ENCODE measurements around the gene LILRA2.
"Not testable (repeated sequence)": the region's sequence is repeated elsewhere in the genome, so short reads cannot be mapped to it uniquely, and the experiment has no call there.

Gene LILRA2

DNA sequence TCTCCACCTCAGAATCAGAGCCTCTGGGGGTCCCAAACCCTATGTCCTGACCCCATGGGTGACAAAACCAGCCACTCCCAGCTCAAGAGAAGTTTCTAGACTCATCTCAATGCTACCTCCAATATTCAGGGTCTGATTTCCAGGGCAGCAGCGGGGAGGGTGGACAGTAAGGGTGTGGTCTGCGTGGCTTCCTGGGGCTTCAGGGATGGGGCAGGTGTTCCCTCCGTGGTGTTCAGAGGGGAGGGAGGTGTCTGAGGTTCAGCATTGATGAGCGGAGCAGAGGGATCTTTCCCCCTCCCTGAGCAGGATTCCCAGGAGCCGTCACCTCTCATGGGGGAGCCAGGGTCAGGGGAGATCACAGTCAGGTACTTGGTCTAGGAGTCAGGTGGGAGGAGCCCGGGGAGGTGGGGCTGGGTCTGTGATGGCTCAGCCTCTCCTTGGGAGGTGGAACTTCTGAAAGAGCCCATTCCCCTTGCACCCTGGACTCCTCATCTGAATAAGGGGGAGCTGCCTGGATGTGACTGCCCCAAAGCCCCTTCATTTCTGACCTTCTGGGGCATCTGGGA, 2.9 kb downstream of the LILRA2 start:
- no peak for ATAC-seq
- TF ChIP-seq ZNF565 (CRISPR knock-in tag; conservative IDR thresholded peaks at IDR 0.05; ENCODE audit: low read depth) (no peak), ARNTL (CRISPR knock-in tag; IDR thresholded peaks at IDR 0.05; ENCODE audit: borderline replicate concordance, low read depth) (no peak), OSR1 (CRISPR knock-in tag; IDR thresholded peaks at IDR 0.05) (no peak), GLIS3 (CRISPR knock-in tag; IDR thresholded peaks at IDR 0.05) (no peak), ZNF70 (CRISPR knock-in tag; IDR thresholded peaks at IDR 0.05) (no peak), ZNF8 (CRISPR knock-in tag; IDR thresholded peaks at IDR 0.05) (no peak)
- TF ChIP-seq, protein P1, sequence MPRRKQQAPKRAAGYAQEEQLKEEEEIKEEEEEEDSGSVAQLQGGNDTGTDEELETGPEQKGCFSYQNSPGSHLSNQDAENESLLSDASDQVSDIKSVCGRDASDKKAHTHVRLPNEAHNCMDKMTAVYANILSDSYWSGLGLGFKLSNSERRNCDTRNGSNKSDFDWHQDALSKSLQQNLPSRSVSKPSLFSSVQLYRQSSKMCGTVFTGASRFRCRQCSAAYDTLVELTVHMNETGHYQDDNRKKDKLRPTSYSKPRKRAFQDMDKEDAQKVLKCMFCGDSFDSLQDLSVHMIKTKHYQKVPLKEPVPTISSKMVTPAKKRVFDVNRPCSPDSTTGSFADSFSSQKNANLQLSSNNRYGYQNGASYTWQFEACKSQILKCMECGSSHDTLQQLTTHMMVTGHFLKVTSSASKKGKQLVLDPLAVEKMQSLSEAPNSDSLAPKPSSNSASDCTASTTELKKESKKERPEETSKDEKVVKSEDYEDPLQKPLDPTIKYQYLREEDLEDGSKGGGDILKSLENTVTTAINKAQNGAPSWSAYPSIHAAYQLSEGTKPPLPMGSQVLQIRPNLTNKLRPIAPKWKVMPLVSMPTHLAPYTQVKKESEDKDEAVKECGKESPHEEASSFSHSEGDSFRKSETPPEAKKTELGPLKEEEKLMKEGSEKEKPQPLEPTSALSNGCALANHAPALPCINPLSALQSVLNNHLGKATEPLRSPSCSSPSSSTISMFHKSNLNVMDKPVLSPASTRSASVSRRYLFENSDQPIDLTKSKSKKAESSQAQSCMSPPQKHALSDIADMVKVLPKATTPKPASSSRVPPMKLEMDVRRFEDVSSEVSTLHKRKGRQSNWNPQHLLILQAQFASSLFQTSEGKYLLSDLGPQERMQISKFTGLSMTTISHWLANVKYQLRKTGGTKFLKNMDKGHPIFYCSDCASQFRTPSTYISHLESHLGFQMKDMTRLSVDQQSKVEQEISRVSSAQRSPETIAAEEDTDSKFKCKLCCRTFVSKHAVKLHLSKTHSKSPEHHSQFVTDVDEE (CRISPR knock-in tag; IDR thresholded peaks at IDR 0.05), result no peak
- TF ChIP-seq, protein P2, sequence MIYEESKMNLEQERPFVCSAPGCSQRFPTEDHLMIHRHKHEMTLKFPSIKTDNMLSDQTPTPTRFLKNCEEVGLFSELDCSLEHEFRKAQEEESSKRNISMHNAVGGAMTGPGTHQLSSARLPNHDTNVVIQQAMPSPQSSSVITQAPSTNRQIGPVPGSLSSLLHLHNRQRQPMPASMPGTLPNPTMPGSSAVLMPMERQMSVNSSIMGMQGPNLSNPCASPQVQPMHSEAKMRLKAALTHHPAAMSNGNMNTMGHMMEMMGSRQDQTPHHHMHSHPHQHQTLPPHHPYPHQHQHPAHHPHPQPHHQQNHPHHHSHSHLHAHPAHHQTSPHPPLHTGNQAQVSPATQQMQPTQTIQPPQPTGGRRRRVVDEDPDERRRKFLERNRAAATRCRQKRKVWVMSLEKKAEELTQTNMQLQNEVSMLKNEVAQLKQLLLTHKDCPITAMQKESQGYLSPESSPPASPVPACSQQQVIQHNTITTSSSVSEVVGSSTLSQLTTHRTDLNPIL (CRISPR knock-in tag; IDR thresholded peaks at IDR 0.05; ENCODE audit: low read depth), result no peak

DNA sequence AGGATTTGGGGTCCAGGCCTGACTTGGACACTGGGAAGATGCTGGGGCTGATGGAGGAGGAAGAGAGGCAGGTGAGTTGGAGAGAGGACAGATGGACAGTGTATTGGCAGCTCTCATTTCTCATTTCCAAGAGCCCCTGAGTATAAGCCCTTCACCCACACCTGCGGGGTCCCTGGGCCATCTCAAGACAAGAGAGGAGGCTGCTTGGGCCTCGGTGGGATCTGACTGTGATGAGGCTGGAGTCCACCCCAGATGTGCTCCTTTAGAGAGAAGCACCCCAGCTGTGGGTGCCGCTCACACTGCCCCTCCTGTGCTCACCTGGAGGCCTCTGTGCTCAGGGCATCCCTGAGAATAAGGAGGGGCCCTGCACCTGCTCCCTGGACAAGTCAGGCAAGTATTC, 3.7 kb downstream of the LILRA2 start:
- no peak for ATAC-seq
- no peak for TF ChIP-seq RARB (CRISPR knock-in tag; IDR thresholded peaks at IDR 0.05)

DNA sequence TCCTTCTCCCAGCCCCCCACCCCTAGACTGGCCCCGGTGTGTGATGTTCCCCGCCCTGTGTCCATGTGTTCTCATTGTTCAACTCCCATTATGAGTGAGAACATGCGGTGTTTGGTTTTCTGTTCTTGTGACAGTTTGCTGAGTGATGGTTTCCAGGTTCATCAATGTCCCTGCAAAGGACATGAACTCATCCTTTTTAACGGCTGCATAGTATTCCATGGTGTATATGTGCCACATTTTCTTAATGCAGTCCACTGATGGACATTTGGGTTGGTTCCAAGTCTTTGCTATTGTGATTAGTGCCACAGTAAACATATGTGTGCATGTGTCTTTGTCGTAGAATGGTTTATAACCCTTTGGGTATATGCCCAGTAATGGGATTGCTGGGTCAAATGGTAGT, 4.7 kb downstream of the LILRA2 start:
- not testable (repeated sequence) for ATAC-seq

DNA sequence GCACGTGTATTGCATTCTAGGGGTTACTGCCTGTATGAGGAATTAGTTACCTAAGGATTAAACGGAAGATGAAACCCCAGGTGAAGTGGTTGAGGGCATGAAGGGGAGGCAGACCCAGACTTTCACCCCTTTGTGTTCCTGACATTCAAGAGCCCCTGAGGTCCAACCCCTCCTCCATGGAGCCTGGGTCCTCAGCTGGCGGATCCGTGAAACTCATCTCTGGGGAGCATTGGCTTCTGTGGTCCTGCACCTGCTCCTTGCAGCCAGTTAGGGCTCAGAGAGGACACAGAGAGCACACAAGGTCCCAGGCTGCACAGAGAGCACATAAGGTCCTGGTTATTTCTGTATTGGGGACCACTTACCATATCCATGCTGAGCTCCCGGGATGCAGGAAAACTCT, 12.8 kb downstream of the LILRA2 start:
- ATAC-seq, result no peak
- TF ChIP-seq ZFP3 (CRISPR knock-in tag; IDR thresholded peaks at IDR 0.05) (no peak), ZC3H10 (CRISPR knock-in tag; IDR thresholded peaks at IDR 0.05) (no peak), RARB (CRISPR knock-in tag; IDR thresholded peaks at IDR 0.05) (no peak), ESRRG (CRISPR knock-in tag; IDR thresholded peaks at IDR 0.05) (no peak), TCF4 (CRISPR knock-in tag; IDR thresholded peaks at IDR 0.05; ENCODE audit: borderline replicate concordance) (no peak), ZFP30 (CRISPR knock-in tag; IDR thresholded peaks at IDR 0.05) (no peak), ARNTL (CRISPR knock-in tag; IDR thresholded peaks at IDR 0.05; ENCODE audit: borderline replicate concordance, low read depth) (no peak), ISL1 (CRISPR knock-in tag; IDR thresholded peaks at IDR 0.05) (no peak), CSDC2 (CRISPR knock-in tag; IDR thresholded peaks at IDR 0.05) (no peak), ZNF70 (CRISPR knock-in tag; IDR thresholded peaks at IDR 0.05) (no peak), ZNF565 (CRISPR knock-in tag; conservative IDR thresholded peaks at IDR 0.05; ENCODE audit: low read depth) (no peak), ZNF8 (CRISPR knock-in tag; IDR thresholded peaks at IDR 0.05) (no peak), OSR1 (CRISPR knock-in tag; IDR thresholded peaks at IDR 0.05) (no peak), TOX (CRISPR knock-in tag; IDR thresholded peaks at IDR 0.05; ENCODE audit: borderline replicate concordance) (no peak), GLIS3 (CRISPR knock-in tag; IDR thresholded peaks at IDR 0.05) (no peak), PPARA (CRISPR knock-in tag; IDR thresholded peaks at IDR 0.05; ENCODE audit: borderline replicate concordance) (no peak)
- TF ChIP-seq, protein P3, sequence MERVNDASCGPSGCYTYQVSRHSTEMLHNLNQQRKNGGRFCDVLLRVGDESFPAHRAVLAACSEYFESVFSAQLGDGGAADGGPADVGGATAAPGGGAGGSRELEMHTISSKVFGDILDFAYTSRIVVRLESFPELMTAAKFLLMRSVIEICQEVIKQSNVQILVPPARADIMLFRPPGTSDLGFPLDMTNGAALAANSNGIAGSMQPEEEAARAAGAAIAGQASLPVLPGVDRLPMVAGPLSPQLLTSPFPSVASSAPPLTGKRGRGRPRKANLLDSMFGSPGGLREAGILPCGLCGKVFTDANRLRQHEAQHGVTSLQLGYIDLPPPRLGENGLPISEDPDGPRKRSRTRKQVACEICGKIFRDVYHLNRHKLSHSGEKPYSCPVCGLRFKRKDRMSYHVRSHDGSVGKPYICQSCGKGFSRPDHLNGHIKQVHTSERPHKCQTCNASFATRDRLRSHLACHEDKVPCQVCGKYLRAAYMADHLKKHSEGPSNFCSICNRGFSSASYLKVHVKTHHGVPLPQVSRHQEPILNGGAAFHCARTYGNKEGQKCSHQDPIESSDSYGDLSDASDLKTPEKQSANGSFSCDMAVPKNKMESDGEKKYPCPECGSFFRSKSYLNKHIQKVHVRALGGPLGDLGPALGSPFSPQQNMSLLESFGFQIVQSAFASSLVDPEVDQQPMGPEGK (CRISPR knock-in tag; IDR thresholded peaks at IDR 0.05; ENCODE audit: borderline replicate concordance), result no peak
- TF ChIP-seq, protein P2 (CRISPR knock-in tag; IDR thresholded peaks at IDR 0.05; ENCODE audit: low read depth), result no peak

DNA sequence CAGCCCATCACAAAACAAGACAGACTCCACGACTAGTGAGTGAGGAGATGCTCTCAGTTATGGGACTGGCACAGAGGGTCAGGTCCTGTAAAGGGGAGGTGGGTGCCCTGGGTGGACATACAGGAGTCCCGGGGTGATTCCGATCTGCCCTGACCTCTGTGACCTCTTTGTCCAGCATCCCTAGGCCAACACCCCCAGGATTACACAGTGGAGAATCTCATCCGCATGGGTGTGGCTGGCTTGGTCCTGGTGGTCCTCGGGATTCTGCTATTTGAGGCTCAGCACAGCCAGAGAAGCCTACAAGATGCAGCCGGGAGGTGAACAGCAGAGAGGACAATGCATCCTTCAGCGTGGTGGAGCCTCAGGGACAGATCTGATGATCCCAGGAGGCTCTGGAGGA, 13.4 kb downstream of the LILRA2 start:
- ATAC-seq, result no peak
- no peak for TF ChIP-seq ZFP30 (CRISPR knock-in tag; IDR thresholded peaks at IDR 0.05)
- no peak for TF ChIP-seq ZNF565 (CRISPR knock-in tag; conservative IDR thresholded peaks at IDR 0.05; ENCODE audit: low read depth)
- no peak for TF ChIP-seq CSDC2 (CRISPR knock-in tag; IDR thresholded peaks at IDR 0.05)
- no peak for TF ChIP-seq ZC3H10 (CRISPR knock-in tag; IDR thresholded peaks at IDR 0.05)
- no peak for TF ChIP-seq ESRRG (CRISPR knock-in tag; IDR thresholded peaks at IDR 0.05)
- no peak for TF ChIP-seq ZFP3 (CRISPR knock-in tag; IDR thresholded peaks at IDR 0.05)
- no peak for TF ChIP-seq TOX (CRISPR knock-in tag; IDR thresholded peaks at IDR 0.05; ENCODE audit: borderline replicate concordance)
- TF ChIP-seq, protein P4, sequence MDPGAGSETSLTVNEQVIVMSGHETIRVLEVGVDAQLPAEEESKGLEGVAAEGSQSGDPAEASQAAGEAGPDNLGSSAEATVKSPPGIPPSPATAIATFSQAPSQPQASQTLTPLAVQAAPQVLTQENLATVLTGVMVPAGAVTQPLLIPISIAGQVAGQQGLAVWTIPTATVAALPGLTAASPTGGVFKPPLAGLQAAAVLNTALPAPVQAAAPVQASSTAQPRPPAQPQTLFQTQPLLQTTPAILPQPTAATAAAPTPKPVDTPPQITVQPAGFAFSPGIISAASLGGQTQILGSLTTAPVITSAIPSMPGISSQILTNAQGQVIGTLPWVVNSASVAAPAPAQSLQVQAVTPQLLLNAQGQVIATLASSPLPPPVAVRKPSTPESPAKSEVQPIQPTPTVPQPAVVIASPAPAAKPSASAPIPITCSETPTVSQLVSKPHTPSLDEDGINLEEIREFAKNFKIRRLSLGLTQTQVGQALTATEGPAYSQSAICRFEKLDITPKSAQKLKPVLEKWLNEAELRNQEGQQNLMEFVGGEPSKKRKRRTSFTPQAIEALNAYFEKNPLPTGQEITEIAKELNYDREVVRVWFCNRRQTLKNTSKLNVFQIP (CRISPR knock-in tag; IDR thresholded peaks at IDR 0.05; ENCODE audit: borderline replicate concordance, low read depth), result no peak
- TF ChIP-seq, protein P3 (CRISPR knock-in tag; IDR thresholded peaks at IDR 0.05; ENCODE audit: borderline replicate concordance), result no peak
- TF ChIP-seq, protein P5, sequence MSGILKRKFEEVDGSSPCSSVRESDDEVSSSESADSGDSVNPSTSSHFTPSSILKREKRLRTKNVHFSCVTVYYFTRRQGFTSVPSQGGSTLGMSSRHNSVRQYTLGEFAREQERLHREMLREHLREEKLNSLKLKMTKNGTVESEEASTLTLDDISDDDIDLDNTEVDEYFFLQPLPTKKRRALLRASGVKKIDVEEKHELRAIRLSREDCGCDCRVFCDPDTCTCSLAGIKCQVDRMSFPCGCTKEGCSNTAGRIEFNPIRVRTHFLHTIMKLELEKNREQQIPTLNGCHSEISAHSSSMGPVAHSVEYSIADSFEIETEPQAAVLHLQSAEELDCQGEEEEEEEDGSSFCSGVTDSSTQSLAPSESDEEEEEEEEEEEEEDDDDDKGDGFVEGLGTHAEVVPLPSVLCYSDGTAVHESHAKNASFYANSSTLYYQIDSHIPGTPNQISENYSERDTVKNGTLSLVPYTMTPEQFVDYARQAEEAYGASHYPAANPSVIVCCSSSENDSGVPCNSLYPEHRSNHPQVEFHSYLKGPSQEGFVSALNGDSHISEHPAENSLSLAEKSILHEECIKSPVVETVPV (CRISPR knock-in tag; IDR thresholded peaks at IDR 0.05), result no peak
- no peak for TF ChIP-seq ARNTL (CRISPR knock-in tag; IDR thresholded peaks at IDR 0.05; ENCODE audit: borderline replicate concordance, low read depth)

Measured in SK-N-SH treated with all-trans-retinoic acid at 6 μM for 48 hours (cell line).